BLaER1 (cell line): ENCODE measurements around the gene CASZ1.
A peak's percentile ranks its signal among the peaks of the same experiment; 100 is the strongest.

Experiments used
- H3K27ac ChIP-seq: shearing (Covaris generic); formaldehyde crosslinking; 2 replicates; pipeline ENCODE4 v1.8.1; 2022
- H3K27me3 ChIP-seq: shearing (Covaris generic); formaldehyde crosslinking; 2 replicates; pipeline ENCODE4 v1.8.1; 2022
- H3K36me3 ChIP-seq: shearing (Covaris generic); formaldehyde crosslinking; 2 replicates; pipeline ENCODE4 v1.8.1; 2022
- H3K4me1 ChIP-seq: shearing (Covaris generic); formaldehyde crosslinking; 2 replicates; pipeline ENCODE4 v1.8.1; 2022
- H3K4me2 ChIP-seq: shearing (Covaris generic); formaldehyde crosslinking; 2 replicates; pipeline ENCODE4 v1.8.1; 2022
- H3K4me3 ChIP-seq: shearing (Covaris generic); formaldehyde crosslinking; 2 replicates; pipeline ENCODE4 v1.8.1; 2022
- H3K9ac ChIP-seq: shearing (Covaris generic); formaldehyde crosslinking; 2 replicates; pipeline ENCODE4 v1.8.1; 2022
- H3K9me3 ChIP-seq: shearing (Covaris generic); formaldehyde crosslinking; 2 replicates; pipeline ENCODE4 v1.8.1; 2022
- H4K20me1 ChIP-seq: shearing (Covaris generic); formaldehyde crosslinking; 2 replicates; pipeline ENCODE4 v1.8.1; 2022
- Cebpa-rat ChIP-seq: shearing (Covaris generic); IDR thresholded peaks from 2 replicates; pipeline ENCODE4 v1.8.1; 2022

The CASZ1 gene

GRCh38 chr1:10685196-10685807 is 111.1 kb downstream of the CASZ1 start:
- Histone ChIP-seq H4K20me1 (no peaks in the 10 kb centered on the region), H3K4me3 (0 out of 2 replicates have a peak overlapping the region, but pooled peaks have one; percentile 18), H3K36me3 (no peaks in the 10 kb centered on the region), H3K4me1 (peaks cover 96% of the 10 kb centered on the region), H3K4me2 (peak overlapping the region; percentile 90), H3K9me3 (no peaks in the 10 kb centered on the region), H3K9ac (peak overlapping the region; percentile 75), H3K27me3 (no peaks in the 10 kb centered on the region), H3K27ac (peak overlapping the region; percentile 88)
- TF ChIP-seq Cebpa-rat: no peak

- H3K27me3 ChIP-seq: no peaks in the 10 kb centered on the region
- H3K4me1 ChIP-seq: peaks cover 96% of the 10 kb centered on the region
- H3K4me2 ChIP-seq: peak overlapping the region; percentile 90
- H4K20me1 ChIP-seq: peaks cover 2% of the 10 kb centered on the region; the same call in 1 of the 2 replicates
- 0 out of 2 replicates have a peak overlapping the region, but pooled peaks have one; percentile 88 for H3K27ac ChIP-seq
- no peak overlapping the region for H3K9ac ChIP-seq
- H3K4me3 ChIP-seq: no peak overlapping the region
- no peaks in the 10 kb centered on the region for H3K9me3 ChIP-seq
- H3K36me3 ChIP-seq: no peaks in the 10 kb centered on the region
- TF ChIP-seq Cebpa-rat: no peak
Observed at GRCh38 chr1:10684221-10684620, 112.2 kb downstream of the CASZ1 start.

- Histone ChIP-seq H3K4me1 (peaks cover 96% of the 10 kb centered on the region), H3K9me3 (no peaks in the 10 kb centered on the region), H4K20me1 (peaks cover 9% of the 10 kb centered on the region; the same call in 1 of the 2 replicates), H3K4me2 (peak overlapping the region; percentile 62), H3K27ac (peak overlapping the region; percentile 41; the same call in 1 of the 2 replicates), H3K4me3 (no peak overlapping the region), H3K27me3 (no peaks in the 10 kb centered on the region), H3K9ac (no peak overlapping the region; the same call in 1 of the 2 replicates), H3K36me3 (no peaks in the 10 kb centered on the region)
- no peak for TF ChIP-seq Cebpa-rat
Observed at GRCh38 chr1:10682449-10683309, 113.8 kb downstream of the CASZ1 start.

GRCh38 chr1:10682108-10682445 is 114.4 kb downstream of the CASZ1 start:
- Histone ChIP-seq H3K36me3 (no peaks in the 10 kb centered on the region), H3K4me3 (no peak overlapping the region), H3K9ac (no peak overlapping the region), H3K27ac (peak overlapping the region; percentile 41; the same call in 1 of the 2 replicates), H3K4me1 (peaks cover 96% of the 10 kb centered on the region), H3K4me2 (peak overlapping the region; percentile 62), H4K20me1 (peaks cover 15% of the 10 kb centered on the region; the same call in 1 of the 2 replicates), H3K27me3 (no peaks in the 10 kb centered on the region), H3K9me3 (no peaks in the 10 kb centered on the region)
- TF ChIP-seq Cebpa-rat: no peak

GRCh38 chr1:10681296-10682107 is 114.9 kb downstream of the CASZ1 start:
- Histone ChIP-seq H3K27me3 (no peaks in the 10 kb centered on the region), H3K36me3 (no peaks in the 10 kb centered on the region), H3K27ac (peak overlapping the region; percentile 41; the same call in 1 of the 2 replicates), H3K4me2 (peak overlapping the region; percentile 62), H3K4me1 (peaks cover 96% of the 10 kb centered on the region), H3K9ac (no peak overlapping the region), H4K20me1 (peaks cover 21% of the 10 kb centered on the region; the same call in 1 of the 2 replicates), H3K4me3 (no peak overlapping the region), H3K9me3 (no peaks in the 10 kb centered on the region)
- no peak for TF ChIP-seq Cebpa-rat

- Histone ChIP-seq H3K4me3 (no peak overlapping the region), H3K36me3 (no peaks in the 10 kb centered on the region), H3K4me1 (peaks cover 94% of the 10 kb centered on the region), H3K9ac (no peak overlapping the region), H3K4me2 (peak overlapping the region; percentile 62), H3K9me3 (no peaks in the 10 kb centered on the region), H3K27ac (no peak overlapping the region), H4K20me1 (peaks cover 28% of the 10 kb centered on the region; the same call in 1 of the 2 replicates), H3K27me3 (no peaks in the 10 kb centered on the region)
- TF ChIP-seq Cebpa-rat: no peak
Observed at GRCh38 chr1:10680487-10680886, 116.0 kb downstream of the CASZ1 start.

- Histone ChIP-seq H4K20me1 (peaks cover 28% of the 10 kb centered on the region; the same call in 1 of the 2 replicates), H3K4me3 (no peak overlapping the region), H3K9me3 (no peaks in the 10 kb centered on the region), H3K9ac (no peak overlapping the region), H3K27me3 (no peaks in the 10 kb centered on the region), H3K4me1 (peaks cover 86% of the 10 kb centered on the region), H3K4me2 (peak overlapping the region; percentile 61), H3K27ac (no peak overlapping the region), H3K36me3 (no peaks in the 10 kb centered on the region)
- TF ChIP-seq Cebpa-rat: no peak
Observed at GRCh38 chr1:10679496-10680220, 116.8 kb downstream of the CASZ1 start.

- H3K27me3 ChIP-seq: no peaks in the 10 kb centered on the region
- peaks cover 81% of the 10 kb centered on the region for H3K4me1 ChIP-seq
- no peak overlapping the region for H3K27ac ChIP-seq
- H3K4me3 ChIP-seq: no peak overlapping the region
- no peak for TF ChIP-seq Cebpa-rat
- no peaks in the 10 kb centered on the region for H3K9me3 ChIP-seq
- no peaks in the 10 kb centered on the region for H3K36me3 ChIP-seq
- peaks cover 36% of the 10 kb centered on the region; the same call in 1 of the 2 replicates for H4K20me1 ChIP-seq
- peak overlapping the region; percentile 61 for H3K4me2 ChIP-seq
- no peak overlapping the region for H3K9ac ChIP-seq
Observed at GRCh38 chr1:10678852-10679251, 117.6 kb downstream of the CASZ1 start.

- no peaks in the 10 kb centered on the region for H3K36me3 ChIP-seq
- H3K4me1 ChIP-seq: peaks cover 77% of the 10 kb centered on the region
- peak overlapping the region; percentile 79 for H3K4me2 ChIP-seq
- TF ChIP-seq Cebpa-rat: no peak
- H3K9ac ChIP-seq: no peak overlapping the region
- H3K27ac ChIP-seq: no peak overlapping the region
- peaks cover 41% of the 10 kb centered on the region; the same call in 1 of the 2 replicates for H4K20me1 ChIP-seq
- H3K9me3 ChIP-seq: no peaks in the 10 kb centered on the region
- no peaks in the 10 kb centered on the region for H3K27me3 ChIP-seq
- no peak overlapping the region for H3K4me3 ChIP-seq
Observed at GRCh38 chr1:10678402-10678801, 118.0 kb downstream of the CASZ1 start.
